ENCODE data around the gene NEGR1. TPM values are rescaled to one million over a fixed set of nuclear protein-coding genes. Genes with fewer than 3 reads are reported as not detected.
"Not testable (repeated sequence)": the region's sequence is repeated elsewhere in the genome, so short reads cannot be mapped to it uniquely, and the experiment has no call there.

The NEGR1 gene
- total RNA-seq, 1 experiment from 2014 or later = 4.1 TPM

GRCh38 chr1:71908303-71908702 is 374.0 kb downstream of the NEGR1 start:
- POLR2A ChIA-PET = interaction anchor here (1.1 kb wide), 1 partner anchor 67 kb away, joined by 4 read pairs; no protein-coding TSS in a partner anchor
- no peak overlapping the region for H3K4me3 Mint-ChIP-seq (ENCODE audit: unreplicated experiment)

GRCh38 chr1:71899881-71900280 is 382.5 kb downstream of the NEGR1 start:
- TF ChIP-seq, protein P1, sequence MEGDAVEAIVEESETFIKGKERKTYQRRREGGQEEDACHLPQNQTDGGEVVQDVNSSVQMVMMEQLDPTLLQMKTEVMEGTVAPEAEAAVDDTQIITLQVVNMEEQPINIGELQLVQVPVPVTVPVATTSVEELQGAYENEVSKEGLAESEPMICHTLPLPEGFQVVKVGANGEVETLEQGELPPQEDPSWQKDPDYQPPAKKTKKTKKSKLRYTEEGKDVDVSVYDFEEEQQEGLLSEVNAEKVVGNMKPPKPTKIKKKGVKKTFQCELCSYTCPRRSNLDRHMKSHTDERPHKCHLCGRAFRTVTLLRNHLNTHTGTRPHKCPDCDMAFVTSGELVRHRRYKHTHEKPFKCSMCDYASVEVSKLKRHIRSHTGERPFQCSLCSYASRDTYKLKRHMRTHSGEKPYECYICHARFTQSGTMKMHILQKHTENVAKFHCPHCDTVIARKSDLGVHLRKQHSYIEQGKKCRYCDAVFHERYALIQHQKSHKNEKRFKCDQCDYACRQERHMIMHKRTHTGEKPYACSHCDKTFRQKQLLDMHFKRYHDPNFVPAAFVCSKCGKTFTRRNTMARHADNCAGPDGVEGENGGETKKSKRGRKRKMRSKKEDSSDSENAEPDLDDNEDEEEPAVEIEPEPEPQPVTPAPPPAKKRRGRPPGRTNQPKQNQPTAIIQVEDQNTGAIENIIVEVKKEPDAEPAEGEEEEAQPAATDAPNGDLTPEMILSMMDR (IDR thresholded peaks at IDR 0.05; ENCODE audit: unreplicated experiment) = no peak

More at GRCh38 chr1:71908303-71908702, 374.0 kb downstream of the NEGR1 start:
- CTCF ChIA-PET = no interaction called here
- H3K4me1 Mint-ChIP-seq (ENCODE audit: insufficient read depth, unreplicated experiment) = no peaks in the 10 kb centered on the region
- no peaks in the 10 kb centered on the region for H3K9me3 Mint-ChIP-seq (ENCODE audit: unreplicated experiment)
- DNase-seq (ENCODE audit: unreplicated experiment) = no peak
- no TSS peak for BruUV-seq (replicated peaks)
- H3K36me3 Mint-ChIP-seq (ENCODE audit: insufficient read depth, unreplicated experiment) = no peaks in the 10 kb centered on the region
- intact Hi-C loops (cut with micrococcal nuclease) = no loop called here
- no peaks in the 10 kb centered on the region for H3K27me3 Mint-ChIP-seq (ENCODE audit: insufficient read depth, unreplicated experiment)
- TF ChIP-seq, protein P1 (IDR thresholded peaks at IDR 0.05; ENCODE audit: unreplicated experiment) = no peak
- no peak overlapping the region for H3K27ac Mint-ChIP-seq (ENCODE audit: low read depth, unreplicated experiment)

DNA sequence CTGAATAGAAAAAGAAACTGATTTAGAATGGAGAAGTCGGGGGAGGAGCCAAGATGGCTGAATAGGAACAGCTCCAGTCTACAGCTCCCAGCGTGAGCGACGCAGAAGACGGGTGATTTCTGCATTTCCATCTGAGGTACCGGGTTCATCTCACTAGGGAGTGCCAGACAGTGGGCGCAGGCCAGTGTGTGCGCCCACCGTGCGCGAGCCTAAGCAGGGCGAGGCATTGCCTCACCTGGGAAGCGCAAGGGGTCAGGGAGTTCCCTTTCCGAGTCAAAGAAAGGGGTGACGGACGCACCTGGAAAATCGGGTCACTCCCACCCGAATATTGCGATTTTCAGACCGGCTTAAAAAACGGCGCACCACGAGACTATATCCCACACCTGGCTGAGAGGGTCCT is 394.2 kb downstream of the NEGR1 start:
- POLR2A ChIA-PET; CTCF ChIA-PET; H3K4me1 Mint-ChIP-seq (ENCODE audit: insufficient read depth, unreplicated experiment); H3K27ac Mint-ChIP-seq (ENCODE audit: low read depth, unreplicated experiment); H3K9me3 Mint-ChIP-seq (ENCODE audit: unreplicated experiment); H3K4me3 Mint-ChIP-seq (ENCODE audit: unreplicated experiment); DNase-seq (ENCODE audit: unreplicated experiment); BruUV-seq (replicated peaks); H3K27me3 Mint-ChIP-seq (ENCODE audit: insufficient read depth, unreplicated experiment); H3K36me3 Mint-ChIP-seq (ENCODE audit: insufficient read depth, unreplicated experiment); intact Hi-C loops (cut with micrococcal nuclease): not testable (repeated sequence)

More at GRCh38 chr1:71899881-71900280, 382.5 kb downstream of the NEGR1 start:
- CTCF ChIA-PET = no interaction called here
- Mint-ChIP-seq H3K4me1 (ENCODE audit: insufficient read depth, unreplicated experiment) (no peaks in the 10 kb centered on the region), H3K36me3 (ENCODE audit: insufficient read depth, unreplicated experiment) (no peaks in the 10 kb centered on the region), H3K27ac (ENCODE audit: low read depth, unreplicated experiment) (no peak overlapping the region), H3K4me3 (ENCODE audit: unreplicated experiment) (no peak overlapping the region), H3K9me3 (ENCODE audit: unreplicated experiment) (no peaks in the 10 kb centered on the region), H3K27me3 (ENCODE audit: insufficient read depth, unreplicated experiment) (no peaks in the 10 kb centered on the region)
- DNase-seq (ENCODE audit: unreplicated experiment) = no peak
- no TSS peak for BruUV-seq (replicated peaks)
- POLR2A ChIA-PET = no interaction called here
- intact Hi-C loops (cut with micrococcal nuclease) = no loop called here

DNA sequence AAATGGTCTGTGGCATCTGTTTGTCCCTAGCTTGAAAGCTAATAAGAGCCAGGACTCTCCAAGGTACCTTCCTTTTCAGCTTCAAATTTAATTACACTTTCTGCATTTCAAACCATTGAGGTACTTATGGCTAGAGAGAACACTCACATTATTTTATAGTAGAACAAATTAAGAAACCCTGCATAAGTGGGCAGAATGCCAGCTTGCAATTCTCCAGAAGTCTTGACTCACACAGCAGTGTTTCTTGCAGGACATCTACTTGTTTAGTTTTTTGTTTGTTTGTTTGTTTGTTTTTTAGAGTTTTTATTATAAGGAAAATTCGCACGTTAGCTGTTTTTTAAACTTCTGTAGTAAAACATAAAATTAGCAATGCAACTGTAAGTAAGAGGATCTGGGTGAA is 397.2 kb downstream of the NEGR1 start:
- CTCF ChIA-PET = interaction anchor here (0.6 to 1.8 kb wide), 2 partner anchors 10 to 277 kb away, joined by 4 read pairs; no protein-coding TSS in a partner anchor
- H3K27me3 Mint-ChIP-seq (ENCODE audit: insufficient read depth, unreplicated experiment) = no peaks in the 10 kb centered on the region
- no peaks in the 10 kb centered on the region for H3K36me3 Mint-ChIP-seq (ENCODE audit: insufficient read depth, unreplicated experiment)
- no peaks in the 10 kb centered on the region for H3K4me1 Mint-ChIP-seq (ENCODE audit: insufficient read depth, unreplicated experiment)
- TF ChIP-seq, protein P1 (IDR thresholded peaks at IDR 0.05; ENCODE audit: unreplicated experiment) = no peak
- intact Hi-C loops (cut with micrococcal nuclease) = no loop called here
- H3K9me3 Mint-ChIP-seq (ENCODE audit: unreplicated experiment) = no peaks in the 10 kb centered on the region
- H3K4me3 Mint-ChIP-seq (ENCODE audit: unreplicated experiment) = no peak overlapping the region
- no peak overlapping the region for H3K27ac Mint-ChIP-seq (ENCODE audit: low read depth, unreplicated experiment)
- DNase-seq (ENCODE audit: unreplicated experiment) = peak; percentile 43
- BruUV-seq (replicated peaks) = no TSS peak
- POLR2A ChIA-PET = interaction anchor here (0.6 kb wide), 1 partner anchor 9 kb away, joined by 3 read pairs; no protein-coding TSS in a partner anchor

DNA sequence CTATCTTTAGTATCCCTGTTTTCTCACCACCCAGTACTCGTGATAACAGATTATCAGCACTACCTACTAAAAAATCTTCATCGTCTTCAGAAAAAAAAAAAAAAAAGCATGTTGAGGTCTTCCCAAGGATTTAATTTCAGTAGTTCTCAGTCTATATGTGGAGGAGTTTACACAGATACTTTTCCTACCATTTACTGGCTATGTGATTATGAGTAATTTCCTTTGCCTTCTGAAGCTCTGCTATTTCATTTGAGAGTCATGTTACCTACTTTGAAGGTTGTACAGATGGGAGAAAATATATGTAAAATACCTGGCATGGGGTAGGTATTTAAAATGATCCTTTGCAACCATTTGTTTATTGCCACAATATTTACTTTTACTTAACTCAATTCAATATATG is 399.7 kb downstream of the NEGR1 start:
- ChIA-PET CTCF (interaction anchor here (0.6 kb wide), 1 partner anchor 19 kb away, joined by 3 read pairs; no protein-coding TSS in a partner anchor), POLR2A (interaction anchor here (0.7 kb wide), 1 partner anchor 34 kb away, joined by 3 read pairs; no protein-coding TSS in a partner anchor)
- Mint-ChIP-seq H3K4me1 (ENCODE audit: insufficient read depth, unreplicated experiment) (no peaks in the 10 kb centered on the region), H3K4me3 (ENCODE audit: unreplicated experiment) (no peak overlapping the region), H3K27me3 (ENCODE audit: insufficient read depth, unreplicated experiment) (no peaks in the 10 kb centered on the region), H3K36me3 (ENCODE audit: insufficient read depth, unreplicated experiment) (no peaks in the 10 kb centered on the region), H3K9me3 (ENCODE audit: unreplicated experiment) (no peaks in the 10 kb centered on the region), H3K27ac (ENCODE audit: low read depth, unreplicated experiment) (no peak overlapping the region)
- intact Hi-C loops (cut with micrococcal nuclease) = no loop called here
- TF ChIP-seq, protein P1 (IDR thresholded peaks at IDR 0.05; ENCODE audit: unreplicated experiment) = no peak
- DNase-seq (ENCODE audit: unreplicated experiment) = no peak
- no TSS peak for BruUV-seq (replicated peaks)
